ENCODE data around the gene ADARB1.

The ADARB1 gene

DNA sequence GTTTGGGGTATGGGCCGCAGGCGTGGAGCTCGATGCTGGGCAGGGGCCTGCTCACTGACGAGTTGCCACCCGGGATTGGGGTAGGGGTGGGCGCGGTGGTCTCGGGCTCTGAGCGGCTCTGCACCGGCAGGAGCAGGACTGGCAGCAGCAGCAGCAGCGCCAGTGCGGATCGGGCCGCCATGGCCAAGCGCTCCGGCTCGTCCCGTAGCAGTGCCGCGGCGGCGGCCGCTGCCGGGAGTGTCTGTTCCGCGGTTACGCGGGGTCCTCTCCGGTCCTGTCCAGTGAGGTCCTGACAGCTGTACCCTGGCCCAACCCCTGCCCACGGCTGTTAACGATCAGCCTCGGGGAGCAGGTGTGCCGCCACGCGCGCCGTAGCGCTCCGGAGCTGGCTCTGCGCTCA lies 26.5 kb downstream of the ADARB1 start:
- DNase-seq: no peak

DNA sequence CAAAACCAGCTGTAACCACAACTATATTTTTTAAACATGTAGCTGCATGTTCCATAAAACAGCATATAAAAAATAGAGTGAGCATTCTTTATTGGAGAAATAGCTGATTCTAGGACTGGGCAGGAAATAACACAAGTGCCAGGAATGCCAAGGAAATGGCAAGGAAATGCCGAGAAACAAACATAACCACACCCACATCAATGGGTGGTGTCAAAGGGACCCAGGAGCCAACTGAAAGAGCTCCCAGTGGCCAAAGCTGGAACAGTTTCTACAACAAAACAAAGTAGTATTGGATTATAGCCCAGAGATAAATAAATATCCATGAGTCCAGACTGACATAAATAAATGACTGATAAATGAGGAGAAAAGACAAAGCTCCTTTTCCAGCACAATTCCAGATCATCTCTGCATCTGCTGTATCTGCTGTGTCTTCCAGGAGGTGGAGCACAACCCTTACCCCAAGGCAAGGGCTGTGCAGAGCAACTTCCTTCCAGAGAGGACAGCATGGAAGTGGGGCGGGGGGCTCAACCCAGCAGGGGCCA lies 28.1 kb downstream of the ADARB1 start:
- DNase-seq: no peak

DNA sequence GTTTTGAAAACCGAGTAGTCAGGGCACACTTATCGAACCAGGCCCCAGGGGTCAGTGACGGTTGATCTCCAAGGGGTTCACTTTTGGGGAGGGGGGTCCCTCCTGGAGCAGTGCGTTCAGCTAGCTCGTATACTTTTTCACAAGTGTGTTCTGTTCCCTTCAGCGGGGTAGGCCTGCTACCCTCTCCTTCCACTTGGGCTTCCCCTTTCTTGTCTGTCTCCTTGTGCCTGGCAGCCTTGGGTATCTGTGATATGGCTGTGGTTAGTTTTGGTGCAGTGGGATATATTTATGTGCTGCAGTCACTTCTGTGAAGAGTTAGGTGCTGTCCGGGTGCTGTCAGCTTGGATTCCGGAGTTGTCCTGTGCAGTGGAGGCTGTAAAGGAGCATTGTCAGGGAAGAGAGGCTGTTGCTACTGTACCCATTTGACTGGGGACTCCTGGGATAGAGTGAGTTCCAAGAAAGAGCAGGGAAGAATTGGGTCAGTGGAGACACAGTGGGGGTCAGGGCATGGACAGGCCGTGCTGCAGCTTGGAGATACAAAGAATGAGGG lies 29.7 kb downstream of the ADARB1 start:
- DNase-seq: no peak

DNA sequence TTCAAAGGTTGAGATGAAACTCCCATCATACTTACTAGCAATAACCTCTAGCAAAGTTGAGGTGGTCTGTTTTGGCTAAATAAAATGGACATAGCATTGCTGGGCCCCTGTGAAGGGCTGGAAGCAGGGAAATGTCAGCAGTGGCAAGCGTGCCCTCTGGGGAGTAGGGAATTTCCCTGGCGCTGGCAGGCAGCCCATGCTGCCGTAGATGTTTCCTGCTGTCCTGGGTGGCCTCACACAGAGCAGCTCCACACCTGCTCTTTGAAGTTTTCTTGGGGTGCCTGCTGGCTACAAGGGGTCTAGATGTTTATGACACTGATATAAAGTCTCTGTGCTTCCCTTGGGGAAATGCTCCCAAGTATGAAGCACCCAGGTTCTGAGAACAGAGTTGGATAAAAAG lies 30.2 kb downstream of the ADARB1 start:
- no peak for DNase-seq

- DNase-seq: no peak
Observed at GRCh38 chr21:45105906-45106485, 31.6 kb downstream of the ADARB1 start.

DNA sequence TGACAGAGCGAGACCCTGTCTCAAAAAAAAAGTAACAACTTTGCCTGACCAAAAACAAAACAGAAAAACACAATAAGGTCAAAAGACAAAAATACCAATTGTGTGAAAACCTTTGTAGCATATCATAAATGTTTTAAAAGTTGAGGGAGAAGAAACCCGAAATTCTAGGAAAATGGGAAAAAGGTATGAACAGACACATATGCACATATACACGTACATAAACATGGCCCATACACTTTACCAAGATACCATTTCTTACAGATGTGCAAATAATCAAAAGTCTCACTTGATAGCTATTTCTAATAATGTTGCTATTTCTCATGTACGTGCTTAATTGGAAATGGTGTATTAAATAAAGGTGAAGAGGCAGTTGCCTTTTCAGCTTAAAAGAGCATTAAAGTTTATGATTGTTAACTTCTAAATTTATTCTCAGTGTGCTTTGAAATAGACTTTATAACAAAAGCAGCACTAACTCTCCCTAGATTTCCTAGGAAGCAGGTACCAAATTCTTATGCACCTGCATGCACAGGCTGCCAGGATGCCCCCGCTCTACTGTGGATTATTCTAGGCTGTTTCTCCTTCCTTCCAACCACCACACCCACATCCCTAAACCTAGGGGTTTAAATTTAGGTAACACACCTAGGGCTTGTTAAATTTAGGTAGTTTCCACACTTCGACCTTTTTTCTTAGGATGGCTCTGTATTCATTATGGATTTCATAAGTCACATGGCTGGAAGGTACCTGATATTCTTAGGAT lies 33.8 kb downstream of the ADARB1 start:
- DNase-seq: no peak

- DNase-seq: no peak
Observed at GRCh38 chr21:45108808-45109781, 34.7 kb downstream of the ADARB1 start.

DNA sequence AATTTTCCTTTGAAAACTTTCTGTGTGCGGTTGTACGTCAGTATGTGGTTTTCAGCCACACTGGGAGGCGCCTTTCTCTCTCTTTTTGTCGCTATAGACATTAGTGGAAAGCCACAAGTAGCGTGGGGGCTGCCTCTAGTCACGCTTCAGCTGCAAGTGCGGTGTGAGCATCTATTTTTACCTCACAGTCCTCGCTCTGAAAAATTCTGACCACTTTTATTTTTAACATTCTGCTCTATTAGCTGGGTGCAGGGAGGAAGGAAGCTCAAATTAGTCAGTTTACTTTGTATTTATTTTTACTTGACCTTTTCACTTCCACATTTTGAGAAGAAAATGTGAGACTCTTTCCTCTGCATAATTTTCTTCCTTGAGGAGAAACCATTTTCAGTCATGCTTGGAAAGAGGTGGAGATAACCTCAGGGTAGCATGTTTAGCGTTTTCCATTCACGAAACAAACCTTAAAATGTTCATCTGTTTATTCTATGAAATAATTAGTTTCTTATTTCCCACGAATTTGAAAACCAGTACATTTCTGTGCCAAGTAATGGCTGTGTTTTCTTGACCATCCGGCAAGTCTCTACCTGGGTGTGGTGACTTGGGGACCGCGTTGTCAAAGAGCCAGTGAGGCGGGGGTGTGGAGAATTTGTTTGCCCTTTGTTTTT lies 35.6 kb downstream of the ADARB1 start:
- DNase-seq: no peak

DNA sequence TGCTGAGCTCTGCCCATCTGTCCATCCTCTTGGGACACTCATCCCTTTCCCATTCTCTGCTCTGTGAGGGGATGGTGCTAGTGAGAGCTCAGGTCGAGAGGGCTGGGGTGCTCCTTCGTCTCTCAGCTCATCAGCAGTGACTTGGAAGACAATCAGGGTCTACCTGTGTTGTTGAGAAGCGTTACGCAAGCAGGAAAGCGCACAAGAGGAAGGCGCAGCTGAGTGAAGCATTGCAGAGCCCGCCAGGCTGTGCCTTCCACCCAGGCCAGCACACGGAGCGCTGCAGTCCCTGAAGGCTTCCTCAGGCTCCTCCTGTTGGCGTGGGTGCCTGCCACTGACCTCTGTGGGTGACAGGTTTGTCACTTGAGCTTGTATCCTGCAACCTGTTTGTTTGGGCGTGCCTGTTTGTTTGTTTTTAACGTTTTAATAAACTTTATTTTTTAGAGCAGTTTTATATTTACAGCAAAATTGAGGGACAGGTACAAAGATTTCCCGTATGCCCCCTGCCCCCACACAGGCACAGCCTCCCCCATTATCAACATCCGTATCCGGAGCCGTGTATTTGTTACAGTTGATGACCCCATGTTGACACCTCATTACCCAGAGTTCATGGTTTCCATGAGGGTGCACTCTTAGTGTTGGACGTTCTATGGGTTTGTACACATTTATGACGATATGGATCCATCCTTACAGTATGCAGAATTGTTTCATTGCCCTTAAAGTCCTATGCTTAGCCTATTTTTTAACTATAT lies 36.7 kb downstream of the ADARB1 start:
- DNase-seq: no peak

DNA sequence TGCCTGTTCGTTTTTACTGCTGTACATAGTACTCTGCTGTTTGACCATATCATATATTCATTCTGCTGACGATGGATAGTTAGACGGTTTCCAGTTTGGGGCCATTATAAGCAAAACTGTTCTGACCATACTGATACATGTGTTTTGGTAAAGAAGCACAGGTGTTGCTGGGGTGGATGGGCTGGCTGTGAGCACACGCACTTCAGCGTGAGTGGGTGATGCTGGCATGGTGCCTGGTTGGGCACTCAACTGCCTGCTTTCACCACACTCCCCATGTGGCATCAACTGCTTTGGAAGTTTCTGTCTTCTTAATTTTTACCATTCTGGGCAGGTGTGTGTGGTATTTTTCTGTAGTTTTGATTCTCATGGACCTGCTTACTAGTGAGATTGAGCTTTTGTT lies 37.3 kb downstream of the ADARB1 start:
- DNase-seq: no peak

GRCh38 chr21:45112371-45112770 lies 38.0 kb downstream of the ADARB1 start:
- DNase-seq: no peak

DNA sequence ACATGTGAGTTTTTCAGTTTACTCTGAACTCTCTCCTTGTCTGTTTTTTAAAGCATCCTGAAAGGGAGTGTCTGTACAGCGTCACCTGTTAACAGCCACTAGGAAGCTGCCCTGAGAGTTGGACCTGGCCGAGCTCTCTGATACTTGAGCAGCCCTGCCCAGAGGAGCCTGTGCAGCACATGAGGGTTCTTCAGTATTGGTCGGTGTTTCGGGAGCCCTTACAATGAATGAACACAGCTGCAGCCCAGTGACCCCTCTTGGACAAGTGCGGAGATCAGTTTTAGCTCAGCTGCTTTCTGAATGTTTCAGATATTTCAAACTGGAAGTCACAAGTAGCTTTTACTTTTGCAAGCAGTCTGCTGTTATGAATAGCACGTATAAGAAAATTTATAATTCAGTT lies 39.2 kb downstream of the ADARB1 start:
- no peak for DNase-seq

DNA sequence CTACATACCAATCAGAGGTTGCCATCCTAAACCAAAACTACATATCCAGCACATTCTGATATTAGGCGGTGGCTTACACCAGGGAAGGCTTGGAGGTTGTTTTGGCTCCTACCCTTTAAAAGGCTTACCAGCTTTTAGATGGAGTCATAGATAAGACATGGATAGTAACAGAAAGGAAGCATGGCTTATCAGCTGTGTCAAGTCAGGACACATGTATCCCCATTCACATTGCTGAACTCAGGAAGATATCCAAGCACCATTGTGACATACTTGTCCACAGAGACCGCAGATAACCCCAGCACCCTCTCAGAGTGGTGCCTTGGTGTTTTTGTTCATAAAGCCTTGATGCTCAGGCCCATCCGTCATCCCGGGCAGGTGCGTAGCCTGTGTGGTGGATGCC lies 39.7 kb downstream of the ADARB1 start:
- DNase-seq: no peak

GRCh38 chr21:45114475-45114874 lies 40.1 kb downstream of the ADARB1 start:
- DNase-seq: no peak

GRCh38 chr21:45115141-45115540 lies 40.8 kb downstream of the ADARB1 start:
- DNase-seq: no peak

DNA sequence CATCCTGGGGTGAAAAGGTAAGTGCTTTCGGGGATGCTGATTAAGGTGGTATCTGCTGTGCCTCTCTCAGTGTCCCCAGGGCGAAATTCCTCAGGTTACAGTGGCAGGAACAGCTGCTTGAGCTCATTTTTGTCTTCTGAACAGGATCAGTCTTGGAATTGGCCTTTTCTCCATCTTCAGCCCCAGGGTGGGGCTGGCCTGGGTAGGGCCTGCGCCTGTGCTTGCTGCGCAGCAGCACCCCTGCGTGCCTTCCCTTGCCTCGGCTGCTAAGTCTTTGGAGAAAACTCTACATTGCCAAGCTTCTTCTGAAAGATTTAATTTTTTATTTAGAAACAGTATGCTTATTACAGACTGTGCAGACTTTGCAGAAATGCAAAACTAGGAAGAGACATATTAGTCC lies 41.7 kb downstream of the ADARB1 start:
- no peak for DNase-seq

GRCh38 chr21:45117314-45117713 lies 42.9 kb downstream of the ADARB1 start:
- no peak for DNase-seq

DNA sequence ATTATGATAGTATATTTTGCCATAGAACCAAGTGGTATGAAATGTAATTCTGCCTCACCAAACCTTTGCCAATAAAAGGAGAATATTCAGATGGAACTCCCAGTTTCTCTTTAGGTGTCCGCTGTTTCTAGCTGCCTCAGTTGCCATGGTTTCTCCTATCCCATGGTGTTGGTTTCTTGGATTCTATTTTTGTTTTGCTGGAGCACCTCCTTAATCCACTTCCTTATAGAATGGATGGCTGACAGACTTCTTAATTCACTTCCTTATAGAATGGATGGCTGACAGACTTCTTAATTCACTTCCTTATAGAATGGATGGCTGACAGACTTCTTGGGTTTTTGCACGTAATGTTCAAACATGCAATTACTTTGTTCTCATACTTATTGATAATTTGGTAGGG lies 43.7 kb downstream of the ADARB1 start:
- no peak for DNase-seq

DNA sequence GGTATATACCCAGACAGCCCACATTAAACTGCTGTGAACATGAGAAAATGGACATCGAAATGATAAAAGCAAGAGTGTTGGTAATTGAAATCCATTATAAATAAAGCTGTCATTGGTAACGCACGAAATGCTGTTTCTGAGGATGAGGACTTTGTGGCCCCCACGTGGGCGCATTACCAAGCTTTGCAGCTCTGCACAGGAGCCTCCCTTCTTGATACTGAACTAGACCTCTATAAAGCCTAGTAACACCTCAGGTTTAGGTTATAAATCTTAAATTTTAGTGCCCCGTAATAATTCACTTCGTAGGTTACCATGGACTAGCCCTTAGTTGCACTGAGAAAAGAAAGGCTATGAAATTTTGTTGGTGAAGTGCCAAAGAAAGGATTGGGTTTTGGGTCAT lies 45.4 kb downstream of the ADARB1 start:
- no peak for DNase-seq

- no peak for DNase-seq
Observed at GRCh38 chr21:45120975-45121374, 46.6 kb downstream of the ADARB1 start.

GRCh38 chr21:45122030-45122429 lies 47.6 kb downstream of the ADARB1 start:
- no peak for DNase-seq

All from NCI-H2227 treated with DMSO at 0.1 percent for 48 hours (cell line).